HCT116 (cell line): ENCODE results near the gene SMARCD1. TPM values are rescaled to one million over a fixed set of nuclear protein-coding genes. Genes with fewer than 3 reads are reported as not detected.
A peak's percentile ranks its signal among the peaks of the same experiment; 100 is the strongest.

ENCODE experiments used
- ATAC-seq: fragments of 200-7000 bp; cut with Tn5 transposase; 2 replicates; pipeline ENCODE4 v1.9.1; 2020; ENCODE audit warnings: mild to moderate bottlenecking, moderate library complexity
- BruUV-seq: library from RNA; stranded (reverse); fragments of 400-500 nt; replicated peaks from 2 replicates; lab custom pipeline; 2021; lab: Mats Ljungman, UMichigan
- CTCF ChIA-PET: fragments of 300-600 bp; sonication (Branson Sonifier 250); formaldehyde crosslinking; loops from one replicate; lab custom pipeline; 2021; ENCODE audit warnings: antibody characterized with exemption; lab: Charles Lee
- POLR2A ChIA-PET: fragments of 300-600, 350-600 bp; sonication (Branson Sonifier 250); formaldehyde crosslinking; loops from one replicate; lab custom pipeline; 2021; ENCODE audit warnings: antibody characterized with exemption; lab: Charles Lee
- RAD21 ChIA-PET, 2 experiments: fragments of 300-600 bp; sonication (Branson Sonifier 250); formaldehyde crosslinking; loops; one replicate each; lab custom pipeline; 2023; ENCODE audit warnings: low total read pairs in 2 of 2; ENCODE audit not compliant: uncharacterized antibody in 2 of 2, unreplicated experiment in 2 of 2, low non-redundant PET in 1 of 2; lab: Charles Lee
- DNase-seq: peaks from one replicate; pipeline ENCODE4 v3.0.0-alpha.2; 2010; ENCODE audit warnings: low read depth, low spot score
- H2AFZ ChIP-seq: fragments of 200-600 bp; shearing (Covaris generic), sonication (generic); 2 replicates; pipeline ENCODE4 v1.6.1; 2017; ENCODE audit warnings: low read depth, mixed run types, mixed read lengths, antibody characterized with exemption, low read length; ENCODE audit not compliant: poor library complexity, severe bottlenecking
- H3K27ac ChIP-seq: 2 replicates; pipeline ENCODE4 v1.5.1; 2012; ENCODE audit warnings: low read depth, low read length
- H3K27me3 ChIP-seq: fragments of 200-600 bp; sonication (generic); 2 replicates; pipeline ENCODE4 v1.6.1; 2016; ENCODE audit warnings: mixed run types, low read length, mixed read lengths; ENCODE audit not compliant: insufficient read depth
- H3K36me3 ChIP-seq, 2 experiments: fragments of 200-500 bp in 1 of 2; fragments of 200-600 bp in 1 of 2; sonication (Bioruptor generic) in 1 of 2; sonication (generic) in 1 of 2; 2 replicates each; pipeline versions ENCODE4 v1.5.1 to v1.6.1; 2014 to 2016; ENCODE audit warnings: low read length in 2 of 2, inconsistent platforms in 1 of 2, mixed read lengths in 1 of 2, mixed run types in 1 of 2; ENCODE audit not compliant: insufficient read depth in 2 of 2, control insufficient read depth in 1 of 2
- H3K4me1 ChIP-seq, 2 experiments: fragments of 200-600 bp in 1 of 2; sonication (generic) in 1 of 2; 2 replicates each; pipeline versions ENCODE4 v1.5.1 to v1.6.1; 2012 to 2017; ENCODE audit warnings: low read length in 2 of 2, inconsistent platforms in 1 of 2, mild to moderate bottlenecking in 1 of 2, mixed read lengths in 1 of 2, mixed run types in 1 of 2, moderate library complexity in 1 of 2; ENCODE audit not compliant: insufficient read depth in 2 of 2, control insufficient read depth in 1 of 2
- H3K4me2 ChIP-seq: fragments of 200-600 bp; sonication (generic); 2 replicates; pipeline ENCODE4 v1.6.1; 2017; ENCODE audit warnings: mixed run types, low read length, mixed read lengths
- H3K4me3 ChIP-seq, 2 experiments: fragments of 200-600 bp in 1 of 2; sonication (generic) in 1 of 2; replicated peaks in 1 of 2; 2 replicates each; pipeline ENCODE4 v1.5.1; 2011 to 2016; ENCODE audit warnings: low read length in 2 of 2, control low read depth in 1 of 2, low read depth in 1 of 2, mild to moderate bottlenecking in 1 of 2, mixed read lengths in 1 of 2, mixed run types in 1 of 2
- H3K79me2 ChIP-seq: fragments of 200-600 bp; sonication (generic); 2 replicates; pipeline ENCODE4 v1.6.1; 2017; ENCODE audit warnings: mild to moderate bottlenecking, mixed run types, low read length, moderate library complexity, mixed read lengths; ENCODE audit not compliant: insufficient read depth
- H3K9ac ChIP-seq: fragments of 200-600 bp; sonication (generic); 2 replicates; pipeline ENCODE4 v1.6.1; 2016; ENCODE audit warnings: low read length, mixed read lengths
- H3K9me2 ChIP-seq: fragments of 200-600 bp; sonication (generic), shearing (Covaris generic); 2 replicates; pipeline ENCODE4 v1.6.1; 2017; ENCODE audit warnings: mixed run types, mild to moderate bottlenecking, moderate library complexity; ENCODE audit not compliant: insufficient read depth
- H3K9me3 ChIP-seq, 2 experiments: fragments of 200-500 bp in 1 of 2; fragments of 200-600 bp in 1 of 2; sonication (Bioruptor generic) in 1 of 2; sonication (generic) in 1 of 2; 2 replicates each; pipeline ENCODE4 v1.6.1; 2014 to 2017; ENCODE audit warnings: low read length in 2 of 2, mixed read lengths in 2 of 2, inconsistent platforms in 1 of 2, low read depth in 1 of 2, mild to moderate bottlenecking in 1 of 2, mixed run types in 1 of 2, moderate library complexity in 1 of 2; ENCODE audit not compliant: control insufficient read depth in 1 of 2, insufficient read depth in 1 of 2
- H4K20me1 ChIP-seq: fragments of 200-600 bp; sonication (generic), shearing (Covaris generic); 2 replicates; pipeline ENCODE4 v1.6.1; 2017; ENCODE audit warnings: mixed run types, mild to moderate bottlenecking, moderate library complexity; ENCODE audit not compliant: insufficient read depth
- ATF3 ChIP-seq: IDR thresholded peaks from 2 replicates; pipeline ENCODE4 v1.6.1; 2012
- CBX3 ChIP-seq: IDR thresholded peaks from 2 replicates; pipeline ENCODE4 v1.6.1; 2012; ENCODE audit warnings: low read depth
- CEBPB ChIP-seq: IDR thresholded peaks from 2 replicates; pipeline ENCODE4 v1.6.1; 2012; ENCODE audit warnings: low read depth
- EGR1 ChIP-seq: IDR thresholded peaks from 2 replicates; pipeline ENCODE4 v1.6.1; 2012; ENCODE audit warnings: low read depth
- ELF1 ChIP-seq: IDR thresholded peaks from 2 replicates; pipeline ENCODE4 v1.6.1; 2012; ENCODE audit warnings: low read depth, borderline replicate concordance
- EZH2phosphoT487 ChIP-seq: fragments of 200-600 bp; IDR thresholded peaks from 2 replicates; pipeline ENCODE4 v1.6.1; 2018; ENCODE audit warnings: antibody characterized with exemption, borderline replicate concordance
- FOSL1 ChIP-seq: IDR thresholded peaks from 2 replicates; pipeline ENCODE4 v1.6.1; 2012; ENCODE audit warnings: low read depth
- MAX ChIP-seq: IDR thresholded peaks from 2 replicates; pipeline ENCODE4 v1.6.1; 2012
- RAD21 ChIP-seq: IDR thresholded peaks from 2 replicates; pipeline ENCODE4 v1.6.1; 2012; ENCODE audit warnings: low read depth, mild to moderate bottlenecking
- SIN3A ChIP-seq: IDR thresholded peaks from 2 replicates; pipeline ENCODE4 v1.6.1; 2012; ENCODE audit warnings: low read depth
- SP1 ChIP-seq: IDR thresholded peaks from 2 replicates; pipeline ENCODE4 v1.6.1; 2012; ENCODE audit warnings: low read depth
- TCF7L2 ChIP-seq: IDR thresholded peaks from 2 replicates; pipeline ENCODE4 v1.7.0; 2011; ENCODE audit warnings: borderline replicate concordance, inconsistent platforms; ENCODE audit not compliant: insufficient read depth, insufficient read length; ENCODE audit errors: extremely low read depth
- ZBTB33 ChIP-seq: IDR thresholded peaks from 2 replicates; pipeline ENCODE4 v1.6.1; 2011; ENCODE audit warnings: mild to moderate bottlenecking, low read length, moderate library complexity; ENCODE audit not compliant: insufficient replicate concordance; ENCODE audit errors: extremely low read depth
- ZNF274 ChIP-seq: fragments of 200-500 bp; sonication (Bioruptor generic); IDR thresholded peaks from 2 replicates; pipeline ENCODE4 v1.6.1; 2014; ENCODE audit warnings: mild to moderate bottlenecking, low read depth, low read length, inconsistent platforms
- intact Hi-C: fragments of 100-400 bp; cut with micrococcal nuclease; formaldehyde crosslinking; loops from 2 replicates; pipeline ENCODE4 v1.10.0; 2022
- total RNA-seq: library from RNA; stranded (reverse); gene quantifications from one replicate; pipeline ENCODE4 v1.2.1, GENCODE V29; 2021; ENCODE audit not compliant: unreplicated experiment
- TF ChIP-seq, protein P1 (sequence below), 3 experiments: fragments of 200-600 bp in 1 of 3; sonication (generic) in 1 of 3; IDR thresholded peaks in 2 of 3; conservative IDR thresholded peaks in 1 of 3; 2 replicates each; pipeline ENCODE4 v1.5.1; 2012 to 2017; ENCODE audit warnings: low read depth in 2 of 3, low read length in 2 of 3, antibody characterized with exemption in 1 of 3, borderline replicate concordance in 1 of 3, control low read depth in 1 of 3, mild to moderate bottlenecking in 1 of 3, mixed read lengths in 1 of 3, mixed run types in 1 of 3, moderate library complexity in 1 of 3; ENCODE audit not compliant: insufficient read depth in 1 of 3

The SMARCD1 gene
- total RNA-seq, 1 experiment from 2014 or later: 64.8 TPM

DNA sequence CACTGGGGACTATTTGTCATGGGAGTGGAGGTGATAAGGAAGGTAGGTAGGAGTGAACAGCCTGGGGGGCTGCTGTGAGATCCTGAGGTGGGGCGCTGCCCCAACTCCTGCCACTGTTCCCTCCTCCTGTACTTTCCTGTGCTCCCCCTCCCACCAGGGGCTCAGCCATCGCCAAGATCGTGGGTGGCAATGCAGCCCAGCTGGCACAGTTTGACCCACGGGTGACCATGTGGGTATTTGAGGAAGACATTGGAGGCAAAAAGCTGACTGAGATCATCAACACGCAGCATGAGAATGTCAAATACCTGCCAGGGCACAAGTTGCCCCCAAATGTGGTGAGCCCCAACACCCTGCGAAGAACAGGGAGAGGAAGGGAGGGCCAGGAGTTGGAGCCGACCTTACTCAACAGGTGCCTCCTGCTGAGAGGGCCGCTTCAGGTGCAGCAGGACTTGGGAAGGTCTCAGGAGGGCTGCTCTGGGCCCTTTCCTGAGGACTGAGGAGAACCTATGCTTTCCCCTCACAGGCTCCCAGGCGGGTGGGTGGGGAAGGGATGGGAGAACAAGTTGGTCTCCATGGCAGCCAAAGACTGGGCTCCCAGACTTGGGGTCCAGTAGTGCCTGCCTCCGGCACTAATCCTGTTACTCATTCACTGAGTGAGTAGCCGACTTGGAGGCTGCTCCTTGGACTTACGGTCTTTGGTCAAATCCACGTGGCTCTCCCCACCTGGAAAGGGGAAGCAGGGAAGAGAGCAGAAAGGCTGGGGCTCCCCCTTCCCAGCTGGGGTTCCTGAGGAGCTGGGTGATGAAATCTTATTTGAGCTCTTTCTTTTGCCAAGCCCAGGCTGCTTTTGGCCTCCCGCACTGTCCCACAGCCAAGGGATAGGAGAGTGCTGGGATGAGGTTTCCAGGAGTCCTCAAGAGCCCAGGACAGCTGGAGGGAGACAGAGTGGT is 19.6 kb downstream of the SMARCD1 start:
- RAD21 ChIA-PET: interaction anchor here in 1 of 2 experiments (0.5 to 1.5 kb wide), 2 partner anchors 13 to 210 kb away, joined by 3 to 9 read pairs; no protein-coding TSS in a partner anchor
- no peaks in the 10 kb centered on the region for H3K79me2 ChIP-seq
- no peaks in the 10 kb centered on the region for H4K20me1 ChIP-seq
- 0 out of 2 replicates have a peak overlapping the region, but pooled peaks have one; percentile 3 for H3K9ac ChIP-seq
- no TSS peak for BruUV-seq
- H3K9me2 ChIP-seq: no peaks in the 10 kb centered on the region
- H3K4me1 ChIP-seq: peaks cover 10 to 13% of the 10 kb centered on the region in 2 experiments
- peak overlapping the region; percentile 60 for H3K4me2 ChIP-seq
- POLR2A ChIA-PET: interaction anchor here (1.4 kb wide), 1 partner anchor 8 kb away, joined by 5 read pairs; the partner anchor contains the start of gene COX14
- H3K27ac ChIP-seq: no peak overlapping the region
- TF ChIP-seq EZH2phosphoT487 (no peak), SIN3A (no peak), TCF7L2 (no peak), MAX (no peak), EGR1 (no peak), ZNF274 (no peak), ATF3 (no peak), ZBTB33 (no peak), CBX3 (no peak), ELF1 (no peak), SP1 (no peak), CEBPB (no peak), FOSL1 (no peak), RAD21 (no peak)
- TF ChIP-seq, protein P1, sequence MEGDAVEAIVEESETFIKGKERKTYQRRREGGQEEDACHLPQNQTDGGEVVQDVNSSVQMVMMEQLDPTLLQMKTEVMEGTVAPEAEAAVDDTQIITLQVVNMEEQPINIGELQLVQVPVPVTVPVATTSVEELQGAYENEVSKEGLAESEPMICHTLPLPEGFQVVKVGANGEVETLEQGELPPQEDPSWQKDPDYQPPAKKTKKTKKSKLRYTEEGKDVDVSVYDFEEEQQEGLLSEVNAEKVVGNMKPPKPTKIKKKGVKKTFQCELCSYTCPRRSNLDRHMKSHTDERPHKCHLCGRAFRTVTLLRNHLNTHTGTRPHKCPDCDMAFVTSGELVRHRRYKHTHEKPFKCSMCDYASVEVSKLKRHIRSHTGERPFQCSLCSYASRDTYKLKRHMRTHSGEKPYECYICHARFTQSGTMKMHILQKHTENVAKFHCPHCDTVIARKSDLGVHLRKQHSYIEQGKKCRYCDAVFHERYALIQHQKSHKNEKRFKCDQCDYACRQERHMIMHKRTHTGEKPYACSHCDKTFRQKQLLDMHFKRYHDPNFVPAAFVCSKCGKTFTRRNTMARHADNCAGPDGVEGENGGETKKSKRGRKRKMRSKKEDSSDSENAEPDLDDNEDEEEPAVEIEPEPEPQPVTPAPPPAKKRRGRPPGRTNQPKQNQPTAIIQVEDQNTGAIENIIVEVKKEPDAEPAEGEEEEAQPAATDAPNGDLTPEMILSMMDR (IDR thresholded peaks at IDR 0.05 in 2 of 3, conservative IDR thresholded peaks at IDR 0.05 in 1 of 3; ENCODE audit: borderline replicate concordance in 1 of 3, insufficient read depth in 1 of 3, low read depth in 2 of 3, low read length in 2 of 3): no peak
- H3K36me3 ChIP-seq: peaks cover under 1 to 5% of the 10 kb centered on the region in 2 experiments; a peak in 2 of 4 replicates
- no peak overlapping the region for H2AFZ ChIP-seq
- H3K9me3 ChIP-seq: no peaks in the 10 kb centered on the region
- no peaks in the 10 kb centered on the region for H3K27me3 ChIP-seq
- CTCF ChIA-PET: interaction anchor here (0.9 to 1.4 kb wide), 5 partner anchors 7 to 71 kb away, joined by 3 to 8 read pairs (median 4); partner anchors contain the start of genes CERS5, COX14 and SMARCD1
- H3K4me3 ChIP-seq: peak overlapping the region in 1 of 2 experiments; percentile 35; a peak in 1 of 4 replicates
- intact Hi-C loops: no loop called here
- no peak for ATAC-seq
- no peak for DNase-seq
